HG02763 (cell line): Measurements from ENCODE around the gene HMSD.
"Not testable (repeated sequence)": the region's sequence is repeated elsewhere in the genome, so short reads cannot be mapped to it uniquely, and the experiment has no call there.

ENCODE experiments used
- ATAC-seq: cut with Tn5 transposase; IDR thresholded peaks from one replicate; pipeline ENCODE4 v1.9.1; 2021; ENCODE audit warnings: mild to moderate bottlenecking, moderate library complexity; ENCODE audit not compliant: unreplicated experiment

The HMSD gene

GRCh38 chr18:63949068-63949737 lies at the start of gene HMSD:
Gene HMSD, plus strand, starts transcription at chr18:63949301. Its CDS starts 4,155 bp downstream, at chr18:63953456.
- ATAC-seq = peak; percentile 92

- ATAC-seq = no peak
These were observed 45.1 kb upstream of the HMSD start for GRCh38 chr18:63903851-63904570.

- ATAC-seq = no peak
These were observed 44.4 kb upstream of the HMSD start for GRCh38 chr18:63904694-63905093.

- ATAC-seq = no peak
These were observed 43.7 kb upstream of the HMSD start for GRCh38 chr18:63905361-63905760.

- ATAC-seq = no peak
These were observed 43.0 kb upstream of the HMSD start for GRCh38 chr18:63906056-63906455.

GRCh38 chr18:63907664-63908063 lies 41.4 kb upstream of the HMSD start, which contains the start of gene SERPINB10:
Gene SERPINB10, plus strand, starts transcription at chr18:63907958. Its CDS starts 7,553 bp downstream, at chr18:63915511.
- peak; percentile 57 for ATAC-seq

GRCh38 chr18:63908858-63909257 lies 40.2 kb upstream of the HMSD start:
- ATAC-seq = no peak

- peak; percentile 73 for ATAC-seq
These were observed 39.2 kb upstream of the HMSD start for GRCh38 chr18:63909870-63910269.

GRCh38 chr18:63917817-63918216 lies 31.3 kb upstream of the HMSD start:
- ATAC-seq = no peak

GRCh38 chr18:63922049-63922448 lies 27.1 kb upstream of the HMSD start:
- ATAC-seq = no peak

- ATAC-seq = no peak
These were observed 24.6 kb upstream of the HMSD start for GRCh38 chr18:63924551-63924950.

- no peak for ATAC-seq
These were observed 20.8 kb upstream of the HMSD start for GRCh38 chr18:63928331-63928730.

- not testable (repeated sequence) for ATAC-seq
These were observed 19.7 kb upstream of the HMSD start for GRCh38 chr18:63929369-63929768.

GRCh38 chr18:63930773-63931354 lies 18.2 kb upstream of the HMSD start:
- no peak for ATAC-seq

GRCh38 chr18:63936156-63936931 lies 12.8 kb upstream of the HMSD start:
- peak; percentile 98 for ATAC-seq

GRCh38 chr18:63936932-63937393 lies 12.1 kb upstream of the HMSD start:
- ATAC-seq = peak; percentile 29

- ATAC-seq = no peak
These were observed 9.1 kb upstream of the HMSD start for GRCh38 chr18:63940008-63940407.

- ATAC-seq = not testable (repeated sequence)
These were observed 8.5 kb upstream of the HMSD start for GRCh38 chr18:63940543-63941050.

- no peak for ATAC-seq
These were observed 1.9 kb upstream of the HMSD start for GRCh38 chr18:63947051-63947790.

- peak; percentile 40 for ATAC-seq
These were observed 2.2 kb downstream of the HMSD start for GRCh38 chr18:63951302-63951705.
